NB4 (cell line): ENCODE measurements around the gene SLC7A10.
A peak's percentile ranks its signal among the peaks of the same experiment; 100 is the strongest.

ENCODE experiments used
- DNase-seq: peaks from one replicate; pipeline ENCODE4 v3.0.0; 2010; ENCODE audit warnings: low read depth
- H3K4me3 ChIP-seq: one replicate; pipeline ENCODE4 v1.5.1; 2011; ENCODE audit warnings: mild to moderate bottlenecking, low read depth, low read length, moderate library complexity
- CTCF ChIP-seq: IDR thresholded peaks from one replicate; pipeline ENCODE4 v1.5.1; 2012; ENCODE audit warnings: low read depth, low read length
- MAX ChIP-seq: IDR thresholded peaks from 2 replicates; pipeline ENCODE4 v1.6.1; 2011; ENCODE audit warnings: low read depth, low read length
- MYC ChIP-seq: IDR thresholded peaks from 2 replicates; pipeline ENCODE4 v1.6.1; 2011; ENCODE audit warnings: low read depth, low read length
- POLR2A ChIP-seq: IDR thresholded peaks from 2 replicates; pipeline ENCODE4 v1.6.1; 2011; ENCODE audit warnings: mild to moderate bottlenecking; ENCODE audit not compliant: insufficient read length; ENCODE audit errors: extremely low read depth

Gene SLC7A10

GRCh38 chr19:33235269-33235995 is 9.8 kb upstream of the SLC7A10 start:
- H3K4me3 ChIP-seq = no peak overlapping the region
- TF ChIP-seq MAX (no peak), CTCF (peak; percentile 61)
- DNase-seq = peak; percentile 68

GRCh38 chr19:33234736-33235135 is 9.1 kb upstream of the SLC7A10 start:
- TF ChIP-seq MYC = no peak
- no peak for TF ChIP-seq POLR2A
- TF ChIP-seq CTCF = no peak
- no peak for TF ChIP-seq MAX
- no peak overlapping the region for H3K4me3 ChIP-seq
- no peak for DNase-seq

- DNase-seq = no peak
- TF ChIP-seq MYC = no peak
- no peak overlapping the region for H3K4me3 ChIP-seq
Observed at GRCh38 chr19:33234092-33234491, 8.4 kb upstream of the SLC7A10 start.

GRCh38 chr19:33233056-33233873 is 7.6 kb upstream of the SLC7A10 start:
- no peak overlapping the region for H3K4me3 ChIP-seq
- TF ChIP-seq CTCF (no peak), MAX (no peak), POLR2A (no peak), MYC (no peak)
- no peak for DNase-seq

- no peak for TF ChIP-seq MAX
- no peak for TF ChIP-seq CTCF
- TF ChIP-seq POLR2A = no peak
- TF ChIP-seq MYC = no peak
- no peak for DNase-seq
- H3K4me3 ChIP-seq = no peak overlapping the region
Observed at GRCh38 chr19:33232656-33233055, 7.0 kb upstream of the SLC7A10 start.

- TF ChIP-seq CTCF (no peak), POLR2A (no peak), MYC (no peak), MAX (no peak)
- DNase-seq = peak; percentile 47
- H3K4me3 ChIP-seq = no peak overlapping the region
Observed at GRCh38 chr19:33231511-33231910, 5.9 kb upstream of the SLC7A10 start.
